Esophagus squamous epithelium (tissue), 5 donors: ENCODE measurements around the gene VPS50. TPM values are rescaled to one million over a fixed set of nuclear protein-coding genes. Genes with fewer than 3 reads are reported as not detected.

Source experiments
- DNase-seq: peaks from one replicate; lab custom pipeline; 2025; lab: John Stamatoyannopoulos, UW
- H3K27ac ChIP-seq, 4 donors: fragments of 200-600 bp; sonication (generic); one replicate each; pipeline ENCODE4 v1.5.1; 2016 to 2019; ENCODE audit warnings: mild to moderate bottlenecking in 1 of 4
- H3K27me3 ChIP-seq, 4 donors: fragments of 200-600 bp; sonication (generic); 1 replicate in 3 of 4; 2 replicates in 1 of 4; pipeline versions ENCODE4 v1.5.1 to v1.6.0; 2017 to 2021; ENCODE audit warnings: antibody characterized with exemption in 1 of 4
- H3K36me3 ChIP-seq, 3 donors: fragments of 200-600 bp; sonication (generic); one replicate each; pipeline ENCODE4 v1.5.1; 2016 to 2019
- H3K4me1 ChIP-seq, 3 donors: fragments of 200-600 bp; sonication (generic); one replicate each; pipeline ENCODE4 v1.5.1; 2017 to 2019
- H3K4me3 ChIP-seq, 4 donors: fragments of 200-600 bp; sonication (generic); 1 replicate in 3 of 4; 2 replicates in 1 of 4; pipeline ENCODE4 v1.5.1; 2016 to 2019; ENCODE audit warnings: mild to moderate bottlenecking in 2 of 4, moderate library complexity in 1 of 4
- H3K9me3 ChIP-seq, 3 donors: fragments of 200-600 bp; sonication (generic); one replicate each; pipeline ENCODE4 v1.5.1; 2016 to 2019
- POLR2A ChIP-seq, 4 donors: fragments of 450-650 bp; IDR thresholded peaks; one replicate each; pipeline ENCODE4 v1.6.1; 2017; ENCODE audit warnings: antibody characterized with exemption in 4 of 4, mild to moderate bottlenecking in 4 of 4, moderate library complexity in 3 of 4
- WGBS, 2 donors: methylation state at CpG; one replicate each; pipeline ENCODE4 v1.1.5; 2018; 5-methylcytosine and 5-hydroxymethylcytosine counted together
- intact Hi-C: fragments of 100-400 bp; cut with DNase I; formaldehyde crosslinking; loops from one replicate; pipeline ENCODE4 v1.15.0; 2022
- total RNA-seq, 4 donors: library from RNA; depleted of rRNA; stranded (reverse); fragments of >200 nt; gene quantifications; one replicate each; pipeline ENCODE4 v1.1.0, GENCODE V29; 2016
- TF ChIP-seq, protein P1 (sequence below), 6 experiments: fragments of 450-650 bp in 4 of 6; fragments of 200-600 bp in 2 of 6; sonication (generic) in 2 of 6; IDR thresholded peaks; one replicate each; pipeline ENCODE4 v1.5.1; 2016 to 2019; ENCODE audit warnings: antibody characterized with exemption in 6 of 6, mild to moderate bottlenecking in 4 of 6, moderate library complexity in 4 of 6
- donor health status: DM: yes; HTN: yes; CAD: no.

VPS50 gene
- total RNA-seq, 4 donors from 2014 or later: 14.1 to 32.5 (median 28.1) TPM

DNA sequence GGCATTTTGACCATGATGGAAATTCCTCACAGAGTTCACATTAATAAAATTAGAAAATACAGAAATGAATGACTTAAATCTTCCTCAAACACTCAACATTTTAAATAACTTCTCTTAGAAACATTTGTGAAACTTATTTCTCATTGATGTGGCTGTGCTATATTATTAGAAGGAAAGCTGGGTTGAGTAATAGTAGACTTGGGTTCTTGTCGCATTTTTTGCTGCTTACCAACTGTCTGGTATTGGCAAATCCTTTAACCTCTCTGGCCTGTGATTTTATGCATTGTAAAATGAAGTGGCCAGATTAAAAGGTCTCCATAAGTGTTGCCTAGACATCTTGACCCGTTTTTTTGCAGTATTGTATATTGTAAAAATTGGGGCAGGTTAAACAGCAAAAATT, 66.5 kb downstream of the VPS50 start:
- no peak for DNase-seq
- Histone ChIP-seq H3K9me3 (no peaks in the 10 kb centered on the region), H3K36me3 (peaks cover 0 to 70% (median 0%) of the 10 kb centered on the region in 3 donors), H3K4me3 (no peak overlapping the region), H3K4me1 (no peaks in the 10 kb centered on the region), H3K27me3 (no peaks in the 10 kb centered on the region), H3K27ac (no peak overlapping the region)
- 82 to 84% methylated on average over 2 of the region's 2 CpGs for WGBS, 2 donors
- no peak for TF ChIP-seq POLR2A (IDR thresholded peaks at IDR 0.05)
- TF ChIP-seq, protein P1, sequence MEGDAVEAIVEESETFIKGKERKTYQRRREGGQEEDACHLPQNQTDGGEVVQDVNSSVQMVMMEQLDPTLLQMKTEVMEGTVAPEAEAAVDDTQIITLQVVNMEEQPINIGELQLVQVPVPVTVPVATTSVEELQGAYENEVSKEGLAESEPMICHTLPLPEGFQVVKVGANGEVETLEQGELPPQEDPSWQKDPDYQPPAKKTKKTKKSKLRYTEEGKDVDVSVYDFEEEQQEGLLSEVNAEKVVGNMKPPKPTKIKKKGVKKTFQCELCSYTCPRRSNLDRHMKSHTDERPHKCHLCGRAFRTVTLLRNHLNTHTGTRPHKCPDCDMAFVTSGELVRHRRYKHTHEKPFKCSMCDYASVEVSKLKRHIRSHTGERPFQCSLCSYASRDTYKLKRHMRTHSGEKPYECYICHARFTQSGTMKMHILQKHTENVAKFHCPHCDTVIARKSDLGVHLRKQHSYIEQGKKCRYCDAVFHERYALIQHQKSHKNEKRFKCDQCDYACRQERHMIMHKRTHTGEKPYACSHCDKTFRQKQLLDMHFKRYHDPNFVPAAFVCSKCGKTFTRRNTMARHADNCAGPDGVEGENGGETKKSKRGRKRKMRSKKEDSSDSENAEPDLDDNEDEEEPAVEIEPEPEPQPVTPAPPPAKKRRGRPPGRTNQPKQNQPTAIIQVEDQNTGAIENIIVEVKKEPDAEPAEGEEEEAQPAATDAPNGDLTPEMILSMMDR (IDR thresholded peaks at IDR 0.05): no peak
- intact Hi-C loops: no loop called here

GRCh38 chr7:93301736-93302135, 69.6 kb downstream of the VPS50 start:
- Histone ChIP-seq H3K4me1 (no peaks in the 10 kb centered on the region), H3K27ac (no peak overlapping the region), H3K4me3 (no peak overlapping the region), H3K27me3 (no peaks in the 10 kb centered on the region), H3K36me3 (peaks cover 0 to 59% (median 2%) of the 10 kb centered on the region in 3 donors), H3K9me3 (no peaks in the 10 kb centered on the region)
- intact Hi-C loops: no loop called here
- TF ChIP-seq POLR2A (IDR thresholded peaks at IDR 0.05): no peak
- TF ChIP-seq, protein P1 (IDR thresholded peaks at IDR 0.05): no peak
- no peak for DNase-seq
- WGBS, 2 donors: 80% methylated on average over 2 of the region's 2 CpGs

DNA sequence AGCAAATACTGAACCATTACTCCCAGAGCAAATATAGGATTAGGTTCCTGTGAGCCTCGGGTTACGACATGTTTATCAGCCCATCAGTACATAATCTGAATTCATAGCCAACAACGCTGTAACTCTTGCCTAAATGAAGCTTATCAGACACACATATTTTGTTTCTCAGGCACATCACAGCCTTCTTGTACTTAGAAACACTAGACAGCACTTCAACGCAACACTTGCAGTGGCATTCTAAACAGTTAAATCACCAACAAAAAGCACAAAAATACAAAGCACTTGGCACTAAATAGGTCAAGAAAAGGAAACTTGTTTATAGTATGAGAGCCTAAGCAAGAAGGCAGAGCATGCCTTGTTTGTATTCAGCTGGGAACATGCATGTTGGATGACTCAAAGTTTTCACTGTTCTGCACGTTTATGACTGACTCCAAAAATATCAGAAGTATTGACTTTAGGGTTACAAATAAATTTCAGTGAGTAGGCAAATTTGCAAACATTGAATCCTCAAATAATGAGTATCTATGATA, 75.0 kb downstream of the VPS50 start:
- Histone ChIP-seq H3K27ac (no peak overlapping the region), H3K9me3 (no peaks in the 10 kb centered on the region), H3K4me1 (no peaks in the 10 kb centered on the region), H3K36me3 (peaks cover 0 to 58% (median 4%) of the 10 kb centered on the region in 3 donors), H3K4me3 (no peak overlapping the region), H3K27me3 (no peaks in the 10 kb centered on the region)
- DNase-seq: no peak
- intact Hi-C loops: no loop called here
- WGBS, 2 donors: 72 to 78% methylated on average over 5 of the region's 5 CpGs
- TF ChIP-seq, protein P1 (IDR thresholded peaks at IDR 0.05): no peak
- TF ChIP-seq POLR2A (IDR thresholded peaks at IDR 0.05): no peak

DNA sequence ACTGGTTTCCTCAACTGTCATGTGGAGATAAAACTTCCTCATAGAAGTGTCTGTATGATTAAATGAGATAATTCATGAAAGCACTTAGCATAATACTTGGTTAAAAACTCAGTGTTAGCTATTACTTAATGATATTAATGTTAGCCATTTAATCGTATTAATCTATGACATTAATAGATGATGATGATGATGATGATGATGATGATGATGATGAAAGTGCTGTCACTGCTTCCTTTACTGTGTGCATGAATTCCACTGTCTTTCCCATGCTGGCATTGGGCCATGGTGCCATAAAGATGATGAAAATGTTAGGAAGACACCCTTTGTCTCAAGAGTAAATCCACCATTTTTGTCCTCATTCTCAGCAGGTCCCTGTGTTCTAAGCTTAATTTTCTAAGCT, 75.8 kb downstream of the VPS50 start:
- no peak for DNase-seq
- 92 to 100% methylated on average over 1 of the region's 1 CpG for WGBS, 2 donors

DNA sequence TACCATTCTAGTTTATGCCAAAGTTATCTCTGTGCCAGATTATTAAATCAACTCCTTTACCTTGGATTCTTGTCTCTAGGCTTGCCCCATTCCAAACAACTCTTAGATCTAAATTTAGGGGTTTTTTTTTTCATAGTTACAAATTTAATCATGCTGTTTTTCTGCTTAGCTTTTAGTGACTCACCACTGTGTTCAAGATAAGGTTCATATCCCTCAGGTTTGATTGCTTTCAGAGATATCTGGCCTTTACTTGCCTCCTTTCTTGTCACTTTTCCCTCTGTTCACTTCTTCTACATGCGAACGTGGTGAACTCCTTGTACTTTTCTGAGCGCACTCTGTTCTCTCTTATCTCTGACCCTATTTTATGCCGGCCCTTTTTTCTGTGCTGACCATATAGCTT, 78.2 kb downstream of the VPS50 start:
- TF ChIP-seq, protein P1 (IDR thresholded peaks at IDR 0.05): no peak
- intact Hi-C loops: no loop called here
- Histone ChIP-seq H3K4me1 (no peaks in the 10 kb centered on the region), H3K36me3 (peaks cover 4 to 78% (median 5%) of the 10 kb centered on the region in 3 donors), H3K4me3 (no peak overlapping the region), H3K27me3 (no peaks in the 10 kb centered on the region), H3K27ac (no peak overlapping the region), H3K9me3 (no peaks in the 10 kb centered on the region)
- no peak for DNase-seq
- WGBS, 2 donors: 91 to 92% methylated on average over 4 of the region's 4 CpGs

More for the DNA sequence above, 75.8 kb downstream of the VPS50 start:
- Histone ChIP-seq H3K36me3 (peaks cover 2 to 66% (median 4%) of the 10 kb centered on the region in 3 donors), H3K27me3 (no peaks in the 10 kb centered on the region), H3K27ac (no peak overlapping the region), H3K4me3 (no peak overlapping the region), H3K9me3 (no peaks in the 10 kb centered on the region), H3K4me1 (no peaks in the 10 kb centered on the region)
- TF ChIP-seq POLR2A (IDR thresholded peaks at IDR 0.05): no peak
- TF ChIP-seq, protein P1 (IDR thresholded peaks at IDR 0.05): no peak
- intact Hi-C loops: no loop called here
